Measurements from ENCODE around the gene MARK3. TPM values are rescaled to one million over a fixed set of nuclear protein-coding genes. Genes with fewer than 3 reads are reported as not detected.
A peak's percentile ranks its signal among the peaks of the same experiment; 100 is the strongest.

MARK3 gene
- total RNA-seq, 2 donors from 2014 or later, result 68.7 to 81.7 TPM

DNA sequence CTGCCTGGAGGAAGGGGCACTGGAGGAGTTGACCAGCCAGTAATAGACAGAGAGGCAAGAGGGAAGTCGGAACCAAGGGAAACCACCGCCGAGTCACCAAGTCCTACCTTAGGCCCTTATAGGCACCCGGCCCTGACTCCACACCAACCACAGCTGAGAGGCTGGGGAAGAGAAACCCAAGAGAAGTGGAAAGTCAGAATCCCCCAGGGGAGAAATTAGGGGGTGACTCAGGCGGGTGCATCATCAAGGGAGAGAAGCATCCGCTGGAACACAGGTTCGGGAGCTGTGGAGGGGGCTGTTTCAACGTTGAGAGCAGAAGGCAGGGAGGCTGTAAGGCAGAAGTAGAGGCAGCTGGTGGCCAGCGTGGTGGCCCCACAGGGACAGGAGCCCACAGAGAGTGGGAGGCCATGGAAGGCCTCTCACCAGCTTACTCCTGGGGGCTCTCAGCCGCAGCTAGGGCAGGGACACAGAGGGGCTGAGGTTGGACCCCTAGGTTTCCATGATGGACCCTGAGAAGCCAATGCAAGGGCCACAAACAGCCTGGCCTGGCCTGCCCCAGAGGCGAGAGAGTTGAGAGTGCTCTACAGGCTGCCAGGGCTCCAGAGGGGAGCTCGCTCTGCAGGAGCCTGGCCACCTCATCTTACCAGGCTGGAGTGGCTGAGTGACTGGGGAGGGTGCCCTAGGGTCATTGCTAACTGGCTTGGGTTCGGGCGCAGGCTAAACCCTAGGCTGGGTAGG, 142.4 kb downstream of the MARK3 start:
- no peak for DNase-seq
- no peak for ATAC-seq
- intact Hi-C loops (cut with DNase I), result no loop called here

GRCh38 chr14:103528146-103528586, 143.0 kb downstream of the MARK3 start:
- intact Hi-C loops (cut with DNase I), result no loop called here
- ATAC-seq (peak; percentile 48 to 56), DNase-seq (no peak)

DNA sequence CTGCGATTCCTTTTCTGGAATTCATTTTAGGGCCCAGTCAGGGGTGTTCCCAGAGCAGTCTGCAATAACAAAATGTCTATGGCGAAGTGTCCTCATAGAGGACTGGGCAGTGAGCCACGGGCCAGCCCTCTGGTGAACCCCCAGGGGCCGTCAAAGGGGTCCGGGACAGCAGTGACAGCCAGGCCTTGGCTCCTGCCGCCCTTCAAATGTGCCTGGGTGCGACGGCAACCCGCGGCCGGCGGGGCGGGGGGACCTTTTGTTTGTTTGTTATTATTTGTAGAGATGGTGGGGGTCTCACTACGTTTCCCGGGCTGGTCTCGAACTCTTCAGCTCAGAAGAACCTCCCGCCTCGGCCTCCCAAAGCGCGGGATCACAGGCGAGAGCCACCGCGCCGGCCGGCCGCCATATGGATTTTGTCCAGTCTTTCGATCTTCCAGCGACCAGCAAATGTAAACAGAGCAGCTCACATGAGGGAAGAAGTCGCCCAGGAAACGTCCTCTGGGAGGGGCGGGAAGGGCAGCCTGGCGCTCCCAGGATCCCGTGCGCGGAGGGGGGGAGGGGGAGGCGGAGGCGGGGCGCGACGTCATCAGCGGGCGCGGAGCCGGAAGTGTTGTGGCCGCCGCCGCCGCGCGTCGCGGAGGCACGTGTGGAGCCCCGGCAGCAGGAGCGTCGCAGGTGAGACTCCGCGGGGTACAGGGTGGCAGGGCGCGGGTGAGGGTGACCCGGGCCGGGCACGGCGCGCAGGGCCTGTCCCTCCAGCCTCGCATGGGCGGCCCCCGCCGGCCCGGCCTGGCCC, 143.6 kb downstream of the MARK3 start, which contains the start of gene TRMT61A:
TSS of gene TRMT61A (plus strand) at position 610 of the 796 bp plus-strand sequence. CDS start 783 bp downstream, outside the sequence.
- ATAC-seq, result peak; percentile 91 to 92
- DNase-seq, result peak; percentile 89
- intact Hi-C loops (cut with DNase I), result no loop called here

DNA sequence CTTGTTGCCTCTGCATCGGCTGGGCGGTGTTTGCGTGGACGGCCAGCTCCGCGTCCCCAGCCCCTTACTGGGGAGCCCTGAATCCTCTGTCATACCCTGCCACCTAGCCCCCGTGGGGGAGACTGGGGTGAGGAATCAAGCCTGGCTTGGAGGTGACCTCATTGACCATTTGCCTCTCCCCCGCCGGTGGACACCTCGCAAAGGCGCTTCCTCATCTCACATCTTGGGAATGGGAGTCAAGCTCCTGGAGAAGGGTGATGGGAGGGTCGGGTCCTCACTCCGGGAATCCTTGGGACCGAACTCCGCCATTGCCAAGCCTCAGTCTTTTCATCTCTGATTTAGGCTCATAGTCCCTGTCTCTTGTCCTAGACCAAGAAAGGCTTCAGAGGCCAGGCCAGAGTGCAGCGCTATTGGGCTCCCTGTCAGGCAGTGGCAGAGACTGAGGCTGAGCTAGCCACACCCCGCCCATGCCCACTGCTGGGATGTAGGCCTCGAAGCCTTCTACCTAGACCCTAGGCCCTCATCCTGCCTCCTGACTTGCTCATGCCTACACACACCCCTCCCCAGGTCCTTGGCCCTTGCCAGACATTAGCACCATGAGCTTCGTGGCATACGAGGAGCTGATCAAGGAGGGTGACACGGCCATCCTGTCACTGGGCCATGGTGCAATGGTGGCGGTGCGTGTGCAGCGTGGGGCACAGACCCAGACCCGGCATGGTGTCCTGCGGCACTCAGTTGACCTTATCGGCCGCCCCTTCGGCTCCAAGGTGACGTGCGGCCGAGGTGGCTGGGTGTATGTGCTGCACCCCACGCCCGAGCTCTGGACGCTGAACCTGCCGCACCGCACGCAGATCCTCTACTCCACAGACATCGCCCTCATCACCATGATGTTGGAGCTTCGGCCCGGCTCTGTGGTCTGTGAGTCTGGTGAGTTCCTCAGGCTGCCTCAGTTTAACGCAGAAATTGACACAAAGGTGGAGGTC, 144.5 kb downstream of the MARK3 start:
- ATAC-seq (no peak), DNase-seq (no peak)
- intact Hi-C loops (cut with DNase I), result no loop called here

DNA sequence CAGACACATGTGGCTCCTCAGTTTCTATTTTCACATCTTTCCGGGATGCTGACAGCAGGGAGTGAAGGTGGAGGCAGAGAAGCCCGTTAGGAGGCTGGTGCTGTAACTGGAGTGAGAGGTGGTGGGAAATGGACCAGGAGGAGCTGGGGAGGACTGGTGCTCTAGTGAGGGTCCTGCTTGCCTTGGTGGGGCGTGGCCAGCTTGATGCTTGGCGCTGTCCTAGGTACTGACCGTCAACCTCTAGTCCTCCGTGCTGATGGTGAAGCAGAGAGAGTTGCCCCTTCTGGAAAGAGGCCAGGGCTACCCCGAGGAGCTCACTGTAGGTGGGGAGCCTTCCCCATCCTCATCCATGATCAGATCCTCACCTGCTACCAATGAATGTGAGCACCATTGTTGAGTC, 145.2 kb downstream of the MARK3 start:
- DNase-seq, result no peak
- intact Hi-C loops (cut with DNase I), result no loop called here
- no peak for ATAC-seq

DNA sequence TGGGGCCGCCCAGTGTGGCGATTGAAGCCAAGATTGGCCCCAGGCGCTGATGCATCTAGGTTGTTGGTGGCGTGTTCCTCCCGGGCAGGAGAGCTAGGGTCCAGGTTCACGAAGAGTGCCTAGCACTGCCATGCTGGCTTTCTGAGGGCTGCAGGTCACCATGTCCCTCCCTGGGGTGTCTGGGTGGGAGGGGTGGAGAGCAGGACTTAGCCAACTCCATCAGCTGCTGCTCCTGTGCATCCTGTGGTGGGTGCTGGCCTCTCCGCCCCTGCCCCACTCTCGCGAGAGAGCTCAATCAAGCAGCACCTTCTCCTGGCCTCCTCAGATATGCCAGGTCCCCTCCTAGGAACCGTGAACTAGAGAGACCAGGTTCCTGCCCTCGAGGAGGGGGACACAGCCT, 145.6 kb downstream of the MARK3 start:
- intact Hi-C loops (cut with DNase I), result no loop called here
- DNase-seq (no peak), ATAC-seq (no peak)

DNA sequence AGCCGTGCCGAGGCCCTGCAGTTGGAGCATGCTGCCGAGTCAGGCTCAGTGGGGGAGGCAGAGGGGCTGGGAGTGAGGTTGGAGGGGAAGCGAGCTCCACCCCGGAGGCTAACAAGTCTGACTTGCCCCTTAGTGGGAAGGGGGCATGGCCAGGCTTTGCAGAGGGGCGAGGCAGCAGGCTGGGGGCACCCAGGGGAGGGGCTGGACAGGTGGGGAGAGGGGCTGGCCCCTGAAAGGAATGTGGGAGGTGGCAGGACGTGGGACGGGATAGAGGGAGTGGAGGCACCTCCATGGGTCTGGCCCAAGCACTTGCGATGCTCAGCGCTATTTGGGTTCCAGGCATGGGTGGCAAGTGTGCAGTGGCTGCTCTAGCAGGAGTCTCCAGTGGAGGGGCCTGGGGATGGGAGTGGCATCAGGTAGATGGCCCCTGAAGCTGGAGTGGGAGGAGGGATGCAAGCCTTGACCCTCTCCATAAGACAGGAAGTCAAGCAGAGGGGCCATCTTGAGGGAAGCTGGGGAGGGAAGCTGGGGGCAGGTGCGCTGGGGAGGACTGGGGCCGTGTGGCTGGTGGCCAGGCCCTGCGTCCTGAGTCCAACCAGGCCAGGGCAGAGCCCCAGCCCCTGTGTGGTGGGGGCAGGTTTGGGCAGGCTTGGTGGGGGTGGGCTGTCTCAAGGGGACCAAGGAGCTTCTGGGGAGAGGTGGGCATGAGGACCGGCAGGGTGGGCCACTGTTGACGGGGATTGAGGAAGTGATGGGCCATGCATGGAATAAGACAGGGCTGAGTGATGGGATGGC, 146.4 kb downstream of the MARK3 start:
- ATAC-seq (no peak), DNase-seq (no peak)
- intact Hi-C loops (cut with DNase I), result no loop called here

DNA sequence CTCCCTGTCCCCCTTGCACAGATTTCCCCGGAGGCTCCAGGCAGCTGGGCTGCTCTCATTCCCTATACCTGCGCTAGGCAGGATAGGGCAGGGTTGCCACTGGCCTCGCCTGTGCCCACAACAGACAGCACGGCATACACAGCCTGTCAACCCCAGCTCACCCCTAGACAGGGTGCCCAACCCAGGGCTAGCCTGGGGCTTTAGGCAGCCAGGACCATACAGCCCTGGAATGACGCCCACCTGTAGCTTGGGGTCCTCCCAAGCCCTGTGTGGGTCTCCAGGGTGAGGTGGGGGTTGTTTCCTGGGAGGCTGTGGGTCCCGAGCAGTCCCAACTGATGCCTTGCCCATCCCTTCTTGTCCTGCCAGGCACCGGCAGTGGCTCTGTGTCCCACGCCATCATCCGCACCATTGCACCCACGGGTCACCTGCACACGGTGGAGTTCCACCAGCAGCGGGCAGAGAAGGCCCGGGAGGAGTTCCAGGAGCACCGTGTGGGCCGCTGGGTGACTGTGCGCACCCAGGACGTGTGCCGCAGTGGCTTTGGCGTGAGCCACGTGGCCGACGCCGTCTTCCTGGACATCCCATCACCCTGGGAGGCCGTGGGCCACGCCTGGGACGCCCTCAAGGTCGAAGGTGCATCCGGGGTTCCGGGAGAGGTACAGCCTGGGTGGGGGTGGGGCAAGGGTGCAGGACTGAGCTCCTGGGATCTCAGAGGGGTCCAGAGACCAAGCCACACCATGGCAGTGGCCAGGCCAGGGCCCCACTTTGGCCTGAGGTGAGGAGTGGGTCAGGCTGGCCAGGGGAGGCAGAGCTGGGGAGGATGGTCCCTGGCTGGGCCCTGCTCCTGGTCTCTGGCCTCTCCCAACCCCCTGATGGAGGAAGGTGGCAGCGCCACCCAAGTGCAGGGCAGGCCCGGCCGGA, 147.3 kb downstream of the MARK3 start:
- no peak for DNase-seq
- intact Hi-C loops (cut with DNase I), result no loop called here
- no peak for ATAC-seq

- no peak for DNase-seq
- intact Hi-C loops (cut with DNase I), result no loop called here
These were observed 148.2 kb downstream of the MARK3 start for GRCh38 chr14:103533137-103533998.

GRCh38 chr14:103533999-103534575, 148.9 kb downstream of the MARK3 start:
- no peak for ATAC-seq
- intact Hi-C loops (cut with DNase I), result no loop called here
- no peak for DNase-seq

More at GRCh38 chr14:103533137-103533998, 148.2 kb downstream of the MARK3 start:
- ATAC-seq, result no peak

GRCh38 chr14:103534576-103535061, 149.4 kb downstream of the MARK3 start:
- intact Hi-C loops (cut with DNase I), result no loop called here
- DNase-seq (no peak), ATAC-seq (no peak)

GRCh38 chr14:103535081-103535890, 150.1 kb downstream of the MARK3 start:
- intact Hi-C loops (cut with DNase I), result no loop called here
- ATAC-seq (no peak), DNase-seq (peak; percentile 33)

DNA sequence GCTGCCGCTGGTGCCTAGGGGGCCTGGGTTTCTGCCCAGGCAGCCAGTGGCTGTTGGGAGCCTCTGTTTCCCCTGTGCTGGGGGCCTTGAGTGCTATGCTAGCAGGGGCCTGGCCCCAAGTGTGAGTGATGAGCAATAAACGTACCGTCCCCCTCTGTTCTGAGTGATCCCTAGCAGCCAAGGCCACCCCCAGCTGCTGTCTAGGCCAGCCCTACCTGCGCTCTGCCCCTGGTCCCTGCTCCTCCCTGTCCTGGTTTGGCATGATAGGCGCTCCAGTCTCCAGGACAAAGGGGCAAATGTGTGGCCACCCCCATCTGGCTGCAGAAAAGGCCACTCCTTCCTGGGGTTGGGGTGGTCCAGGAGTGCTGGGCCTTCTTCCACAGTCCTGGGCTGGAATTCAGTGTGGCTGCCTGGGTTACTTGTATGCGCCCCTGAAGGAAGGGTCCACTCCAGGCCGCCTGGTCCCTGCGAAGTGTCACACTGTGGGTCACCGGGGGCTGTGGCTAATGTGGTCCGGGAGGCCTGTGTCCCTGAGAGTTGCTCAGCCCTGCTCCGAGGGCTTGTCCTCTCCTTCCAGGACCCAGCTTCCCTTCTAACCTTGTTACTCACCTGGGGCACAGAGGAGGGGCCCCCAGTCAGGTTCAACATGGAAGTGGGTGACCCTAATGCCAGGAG, 150.8 kb downstream of the MARK3 start:
- no peak for ATAC-seq
- intact Hi-C loops (cut with DNase I), result no loop called here
- peak; percentile 19 for DNase-seq

DNA sequence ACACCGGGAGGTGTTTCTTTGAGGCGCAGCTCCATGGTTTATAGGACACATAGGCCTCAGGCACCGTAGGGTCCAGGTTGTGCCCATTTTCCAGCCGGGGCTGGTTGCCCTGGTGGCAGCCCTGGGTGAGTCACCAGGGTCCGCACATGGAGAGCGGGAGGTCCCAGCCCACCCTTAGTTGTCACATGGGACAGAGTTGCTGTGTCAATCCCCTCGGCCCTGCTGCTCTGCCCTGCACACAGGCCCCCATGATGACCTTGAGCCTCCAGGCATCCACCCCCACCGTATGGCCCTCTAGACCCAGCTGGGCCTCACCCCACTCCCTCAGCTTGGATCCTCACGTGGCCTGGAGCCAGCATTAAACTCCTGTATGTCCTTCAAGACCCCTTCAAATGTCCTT, 151.5 kb downstream of the MARK3 start:
- peak; percentile 22 for DNase-seq
- intact Hi-C loops (cut with DNase I), result no loop called here
- ATAC-seq, result no peak
